Forelimb muscle (tissue), 1 donor: ENCODE results near the gene CHMP2B. TPM values are rescaled to one million over a fixed set of nuclear protein-coding genes. Genes with fewer than 3 reads are reported as not detected.
"Not testable (repeated sequence)": the region's sequence is repeated elsewhere in the genome, so short reads cannot be mapped to it uniquely, and the experiment has no call there.

Source experiments
- DNase-seq: peaks from one replicate; pipeline ENCODE4 v3.0.0-alpha.2; 2013; ENCODE audit warnings: low read depth
- polyA plus RNA-seq: library from polyadenylated mRNA; unstranded; fragments of 120-200 nt; gene quantifications from one replicate; pipeline ENCODE4 v1.2.1, GENCODE V29; 2013; ENCODE audit not compliant: insufficient read length

Gene CHMP2B
- polyA plus RNA-seq, 1 donor = 23.4 TPM

DNA sequence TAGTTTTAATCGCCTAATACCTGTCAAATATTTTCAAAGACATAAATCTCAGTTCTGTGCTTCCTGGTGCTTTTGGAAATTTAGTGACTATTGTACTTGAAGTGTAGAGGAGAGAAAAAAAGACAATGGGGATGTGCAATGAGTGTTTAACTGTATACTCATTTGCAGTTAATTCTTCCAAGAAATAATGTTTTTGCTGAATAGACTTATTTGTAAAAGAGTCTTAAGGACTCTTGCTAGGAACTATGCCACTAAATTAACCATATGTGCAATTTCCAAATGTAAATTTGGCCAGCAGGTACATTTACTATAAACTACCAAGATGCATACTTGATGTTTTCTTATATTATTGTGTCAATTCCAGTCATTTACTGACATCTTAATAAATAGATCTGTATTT lies 2.0 kb downstream of the CHMP2B start:
- DNase-seq = no peak

- DNase-seq = no peak
Observed at GRCh38 chr3:87233805-87234204, 6.7 kb downstream of the CHMP2B start.

DNA sequence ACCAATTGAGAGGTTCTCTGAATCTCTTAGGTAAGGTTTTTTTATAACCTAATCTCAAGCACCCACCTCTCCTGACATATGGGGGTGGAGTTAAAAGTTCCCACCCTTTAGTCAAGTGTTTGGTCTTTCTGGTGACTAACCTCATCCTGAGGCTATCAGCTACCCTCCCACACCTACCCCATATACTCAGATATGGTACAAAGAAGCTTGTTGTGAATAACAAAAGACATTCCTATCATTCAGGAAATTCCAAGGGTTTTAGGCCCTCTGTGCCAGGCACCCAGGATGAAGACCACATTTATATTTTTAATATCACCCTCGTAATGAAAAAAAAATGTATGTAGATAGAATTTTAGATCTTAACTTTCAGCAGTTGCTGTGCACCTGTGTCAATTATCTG lies 9.0 kb downstream of the CHMP2B start:
- no peak for DNase-seq

DNA sequence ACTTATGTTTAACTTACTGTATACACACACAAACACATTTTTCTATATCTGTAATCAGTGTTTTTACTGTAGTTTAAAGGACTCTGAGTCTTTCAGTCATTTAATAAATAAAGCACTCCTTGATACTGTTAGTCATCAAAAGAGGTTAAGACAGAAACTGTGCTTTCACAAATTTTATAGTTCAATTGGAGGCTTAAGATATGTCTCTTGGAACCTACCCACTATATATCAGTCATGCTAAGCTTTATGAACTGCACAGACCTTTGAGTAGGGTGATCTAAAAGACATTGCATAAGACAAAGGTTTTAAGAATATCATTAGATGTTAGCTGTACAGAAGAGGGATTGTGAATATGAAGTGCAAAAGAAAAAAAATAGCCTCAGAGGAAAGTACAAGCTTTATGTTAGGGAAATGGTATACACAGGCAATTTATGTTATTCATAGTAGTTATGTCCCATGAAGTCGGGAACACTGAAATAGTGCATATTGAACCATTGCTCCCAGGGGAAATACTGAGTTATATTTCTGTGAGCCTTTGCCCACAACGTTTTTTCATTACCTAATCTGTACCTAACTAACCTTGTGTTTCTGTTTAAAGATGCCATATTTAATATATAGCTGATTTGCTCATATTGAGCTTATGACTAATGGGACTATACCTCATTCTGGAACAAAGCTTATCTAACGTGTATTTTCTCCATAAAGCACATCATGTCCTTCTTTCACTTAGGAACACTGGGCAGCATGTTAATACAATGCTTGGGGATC lies 19.7 kb downstream of the CHMP2B start:
- DNase-seq = no peak

- DNase-seq = no peak
Observed at GRCh38 chr3:87247430-87247773, 20.3 kb downstream of the CHMP2B start.

- not testable (repeated sequence) for DNase-seq
Observed at GRCh38 chr3:87248231-87248630, 21.1 kb downstream of the CHMP2B start.

DNA sequence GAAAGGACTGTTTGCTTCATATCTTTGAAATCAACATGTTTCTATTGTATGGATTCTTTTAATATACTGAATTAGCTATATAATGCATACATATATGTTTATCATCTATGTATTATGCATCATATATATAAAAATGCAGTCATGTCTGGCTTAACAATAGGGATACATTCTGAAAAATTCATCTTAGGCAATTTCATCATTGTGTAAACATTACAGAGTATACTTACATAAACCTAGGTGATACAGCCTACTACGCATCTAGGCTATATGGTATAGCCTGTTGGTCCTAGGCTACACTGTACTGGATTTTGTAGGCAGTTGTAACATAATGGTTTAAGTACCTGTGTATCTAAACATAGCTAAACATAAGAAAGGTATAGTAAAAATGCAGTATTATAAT lies 21.7 kb downstream of the CHMP2B start:
- no peak for DNase-seq

DNA sequence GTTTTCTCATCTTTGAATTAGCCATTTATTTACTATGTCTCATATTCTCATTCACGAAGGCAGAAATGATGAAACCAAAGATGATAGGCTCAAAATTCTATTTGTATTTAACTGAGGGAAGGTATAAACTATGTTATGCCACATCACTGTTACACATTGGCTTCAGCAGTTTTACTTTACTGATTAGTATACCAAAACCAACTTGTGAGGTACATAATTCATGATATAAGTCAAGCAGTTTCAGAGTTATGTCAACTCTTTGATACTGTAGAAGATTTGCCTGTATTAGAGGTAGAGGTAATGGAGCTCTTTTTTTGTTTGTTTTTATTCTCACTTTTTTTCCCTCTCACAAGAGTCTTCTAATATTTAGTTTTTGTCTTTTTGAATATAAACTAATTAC lies 22.9 kb downstream of the CHMP2B start:
- DNase-seq = no peak

DNA sequence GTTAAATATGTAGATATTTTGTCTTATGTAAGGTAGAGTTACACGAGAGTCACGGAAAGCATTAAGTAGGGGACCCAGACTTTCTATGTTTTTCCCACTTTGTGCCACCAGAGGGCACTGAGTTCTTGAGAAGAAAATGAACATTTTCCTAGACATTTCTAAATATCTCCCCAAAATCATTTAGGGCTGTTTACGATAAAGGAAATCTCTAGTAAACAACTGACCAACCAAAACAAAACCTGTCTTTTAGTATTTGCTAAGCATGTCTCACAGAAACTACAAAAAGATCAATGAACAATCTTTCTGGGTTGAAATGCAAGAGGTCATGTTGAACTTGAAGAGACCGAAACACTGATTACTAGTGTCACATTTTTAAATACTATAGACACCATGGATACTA lies 33.2 kb downstream of the CHMP2B start:
- no peak for DNase-seq

GRCh38 chr3:87261925-87262324 lies 34.8 kb downstream of the CHMP2B start:
- no peak for DNase-seq

- DNase-seq = no peak
Observed at GRCh38 chr3:87267953-87268645, 41.0 kb downstream of the CHMP2B start.

DNA sequence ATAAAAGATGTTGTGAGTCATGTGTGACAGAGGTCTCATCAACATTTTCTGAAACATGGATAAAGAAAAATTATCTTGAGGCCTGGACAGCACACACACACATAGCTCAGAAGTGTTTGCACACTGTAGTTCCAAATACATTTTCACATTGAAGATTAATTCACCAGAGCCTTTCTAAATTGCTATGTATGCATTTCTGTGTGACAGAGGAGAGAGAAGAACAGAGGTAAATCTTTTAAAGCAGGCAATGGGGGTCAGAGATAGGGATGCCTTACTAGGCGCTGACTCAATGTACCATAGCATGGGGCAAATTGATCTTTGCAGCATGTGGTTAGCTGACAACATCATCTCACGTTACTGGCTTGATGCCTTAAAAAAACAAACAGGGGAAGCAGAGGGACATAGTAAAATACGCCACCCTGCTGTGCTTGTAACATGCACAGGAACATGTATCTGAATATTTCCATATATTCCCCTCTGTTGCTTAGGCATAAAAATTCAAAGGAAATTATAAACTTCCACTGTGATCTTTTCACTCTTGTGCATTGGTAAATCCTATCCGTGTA lies 41.6 kb downstream of the CHMP2B start:
- DNase-seq = no peak

GRCh38 chr3:87269723-87270122 lies 42.6 kb downstream of the CHMP2B start:
- DNase-seq = no peak

GRCh38 chr3:87270908-87271700 lies 44.0 kb downstream of the CHMP2B start:
- no peak for DNase-seq

GRCh38 chr3:87272718-87273341 lies 45.7 kb downstream of the CHMP2B start:
- DNase-seq = no peak

- DNase-seq = no peak
Observed at GRCh38 chr3:87276484-87276883, 49.4 kb downstream of the CHMP2B start, which contains the start of gene POU1F1. TSS of gene POU1F1 (minus strand) at chr3:87276584. CDS start at chr3:87276462, 122 bp downstream.

- DNase-seq = no peak
Observed at GRCh38 chr3:87287011-87287410, 59.9 kb downstream of the CHMP2B start.

GRCh38 chr3:87288446-87288845 lies 61.3 kb downstream of the CHMP2B start:
- DNase-seq = no peak

GRCh38 chr3:87298111-87298718 lies 71.1 kb downstream of the CHMP2B start:
- DNase-seq = peak; percentile 6

GRCh38 chr3:87305031-87305430 lies 77.9 kb downstream of the CHMP2B start:
- not testable (repeated sequence) for DNase-seq
